NCI-H1048 (cell line): Measurements from ENCODE around the gene CDK2AP2.
"Not testable (repeated sequence)": the region's sequence is repeated elsewhere in the genome, so short reads cannot be mapped to it uniquely, and the experiment has no call there.

ENCODE experiments used
- DNase-seq: peaks from one replicate; lab custom pipeline; 2025; lab: John Stamatoyannopoulos, UW

The CDK2AP2 gene

DNA sequence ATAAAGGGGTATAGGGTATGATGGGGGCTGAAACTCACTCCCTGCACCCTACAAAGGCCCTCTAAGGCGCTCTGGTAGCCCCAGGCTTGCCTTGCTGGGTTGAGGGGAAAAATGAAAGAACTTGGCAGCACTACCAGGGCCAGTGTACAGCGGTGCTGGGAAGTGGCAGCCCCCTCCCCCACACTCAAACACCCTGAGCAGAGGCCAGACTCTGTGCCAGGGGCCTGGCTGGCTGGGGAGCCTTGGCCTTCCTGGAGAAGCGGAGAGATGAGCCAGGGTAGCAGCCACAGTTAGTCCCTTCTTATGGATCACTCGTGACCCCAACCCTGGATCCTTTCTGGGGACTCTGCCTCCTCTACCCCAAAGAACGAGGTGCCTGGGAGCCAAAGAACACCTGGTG, 41.6 kb downstream of the CDK2AP2 start:
- no peak for DNase-seq

DNA sequence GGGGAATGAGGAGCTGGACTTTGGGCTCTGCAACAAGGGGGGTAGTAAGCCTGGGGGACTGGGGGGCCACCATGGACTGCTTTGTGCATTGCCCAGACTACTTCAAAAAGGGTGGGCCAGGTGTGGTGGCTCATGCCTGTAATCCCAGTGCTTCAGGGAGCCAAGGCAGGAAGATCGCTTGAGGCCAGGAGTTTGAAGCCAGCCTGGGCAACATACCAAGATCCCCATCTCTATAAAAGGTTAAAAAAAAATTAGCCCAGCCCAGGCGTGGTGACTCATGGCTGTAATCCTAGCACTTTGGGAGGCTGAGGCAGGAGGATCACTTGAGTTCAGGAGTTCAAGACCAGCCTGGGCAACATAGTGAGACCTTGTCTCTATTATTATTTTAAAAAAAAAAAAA, 42.4 kb downstream of the CDK2AP2 start:
- not testable (repeated sequence) for DNase-seq

DNA sequence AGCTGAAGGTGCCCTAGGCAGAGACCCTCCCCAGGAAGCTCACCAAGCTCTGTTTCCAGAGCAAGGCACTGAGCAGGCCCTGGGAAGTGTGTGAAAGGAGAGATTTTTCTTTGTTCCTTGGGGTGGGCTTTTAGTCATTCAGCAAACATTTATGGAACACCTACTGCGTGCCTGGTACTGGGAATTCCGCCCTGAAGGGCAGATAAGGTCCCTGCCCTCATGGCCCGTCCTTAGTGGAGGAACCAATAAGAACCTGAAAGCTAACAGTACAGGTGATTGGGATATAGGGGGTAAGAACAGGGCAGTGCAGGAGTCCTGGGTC, 42.8 kb downstream of the CDK2AP2 start:
- DNase-seq: no peak

DNA sequence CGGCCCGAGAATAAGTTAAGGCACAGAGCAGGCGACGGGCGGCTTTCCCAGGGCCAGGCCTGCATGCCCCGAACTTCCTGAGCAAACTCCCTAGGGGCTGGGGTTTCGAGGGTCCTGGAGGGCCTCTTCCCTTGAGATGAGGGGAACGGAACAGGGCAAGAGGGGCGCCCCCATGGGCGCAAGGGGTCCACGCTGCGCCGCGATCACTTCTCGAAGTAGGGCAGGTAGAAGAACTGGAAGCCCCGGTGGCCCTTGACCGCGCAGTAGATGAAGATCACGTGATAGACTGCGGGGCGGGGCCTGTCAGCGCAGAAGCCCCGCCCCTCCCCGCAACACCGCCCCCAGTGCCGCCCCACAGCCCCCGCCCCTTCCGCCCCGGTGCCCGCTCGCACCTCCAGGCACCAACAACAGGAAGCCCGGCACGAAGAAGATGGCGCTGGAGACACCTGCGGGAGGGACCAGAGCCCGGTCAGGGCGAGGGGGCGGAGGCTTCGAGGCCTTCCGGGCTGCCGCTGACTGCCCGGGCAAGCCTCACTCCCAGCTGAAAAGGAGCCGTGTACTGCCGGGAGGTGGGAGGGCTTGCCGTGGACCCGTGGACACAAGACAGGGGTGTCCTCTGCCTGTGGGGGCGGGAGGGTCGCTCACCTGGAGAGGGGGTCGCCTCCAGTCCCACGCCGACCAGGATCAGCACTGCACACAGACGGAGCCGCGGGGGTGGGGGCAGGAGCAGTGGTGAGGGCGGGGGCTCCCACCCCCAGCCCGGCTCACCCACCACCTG, 43.4 kb downstream of the CDK2AP2 start:
- peak; percentile 74 for DNase-seq

DNA sequence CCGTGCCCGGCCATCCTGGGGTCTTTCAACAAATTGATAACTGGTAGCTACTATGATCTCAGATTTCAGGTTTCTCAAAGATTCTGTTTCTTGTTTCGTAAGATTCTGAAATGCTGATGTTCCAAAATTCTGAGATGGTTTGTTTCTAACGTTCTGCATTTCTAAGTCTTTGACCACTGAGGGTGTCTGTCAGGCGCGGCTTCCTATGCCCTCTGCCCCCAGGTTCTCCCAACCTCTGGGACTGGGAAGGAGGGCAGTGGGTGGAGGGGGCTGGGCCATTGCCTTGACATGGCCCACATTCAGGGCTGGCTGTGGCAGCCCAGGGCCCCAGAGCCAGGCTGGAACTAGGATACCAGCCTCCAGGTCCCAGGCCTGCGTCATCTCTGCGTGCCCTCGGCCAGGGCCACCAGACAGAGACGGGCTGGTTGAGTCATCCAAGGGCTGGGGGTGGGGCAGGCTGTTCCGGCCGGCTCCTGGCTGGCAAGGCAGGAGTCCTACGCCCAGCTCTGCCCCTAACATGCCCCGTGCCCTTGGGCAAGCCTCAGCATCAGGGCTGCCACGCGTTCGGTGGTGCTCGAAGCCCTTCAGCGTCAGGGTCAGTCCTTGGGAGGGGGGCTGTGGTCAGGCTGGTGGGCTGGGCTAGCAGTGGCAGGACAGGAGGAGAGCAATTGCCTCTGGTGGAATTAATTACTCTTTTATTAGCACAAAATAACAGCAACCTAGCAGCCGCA, 44.1 kb downstream of the CDK2AP2 start:
- no peak for DNase-seq

DNA sequence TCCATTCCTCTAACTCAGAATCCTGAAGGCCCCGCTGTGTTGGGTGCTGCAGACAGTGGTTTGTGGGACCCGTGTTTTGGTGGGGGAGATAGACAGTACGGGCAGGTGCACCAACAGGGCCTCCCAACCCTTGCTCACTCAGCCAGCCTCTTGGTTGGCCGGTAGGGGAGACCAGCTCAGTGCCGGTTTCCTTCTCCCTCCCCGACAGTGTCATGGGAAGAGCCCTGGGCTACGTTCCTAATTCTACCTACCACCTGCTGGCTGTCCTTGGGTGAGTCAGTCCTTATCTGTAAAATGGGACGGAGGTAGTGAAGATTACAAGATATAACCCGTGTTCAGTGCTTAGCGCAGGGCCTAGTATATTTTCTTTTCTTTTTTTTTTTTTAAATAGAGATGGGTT, 44.8 kb downstream of the CDK2AP2 start:
- DNase-seq: no peak

DNA sequence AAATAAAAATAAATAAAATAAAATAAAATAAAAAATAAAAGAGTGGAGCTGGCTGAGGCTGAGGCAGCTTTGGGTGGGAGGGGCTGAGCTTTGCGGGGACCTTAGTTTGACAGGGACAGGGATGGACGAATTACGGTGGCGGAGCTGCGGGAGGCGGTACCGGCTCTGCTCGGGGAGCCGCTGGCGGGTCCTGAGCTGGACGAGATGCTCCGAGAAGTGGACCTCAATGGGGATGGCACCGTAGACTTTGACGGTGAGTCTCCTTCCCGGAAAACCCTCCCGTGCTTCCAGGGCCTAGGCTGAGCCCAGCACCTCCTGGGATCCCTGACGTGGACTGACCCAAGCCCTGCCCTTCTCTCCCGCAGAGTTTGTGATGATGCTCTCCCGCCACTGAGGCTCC, 49.7 kb downstream of the CDK2AP2 start:
- DNase-seq: no peak

DNA sequence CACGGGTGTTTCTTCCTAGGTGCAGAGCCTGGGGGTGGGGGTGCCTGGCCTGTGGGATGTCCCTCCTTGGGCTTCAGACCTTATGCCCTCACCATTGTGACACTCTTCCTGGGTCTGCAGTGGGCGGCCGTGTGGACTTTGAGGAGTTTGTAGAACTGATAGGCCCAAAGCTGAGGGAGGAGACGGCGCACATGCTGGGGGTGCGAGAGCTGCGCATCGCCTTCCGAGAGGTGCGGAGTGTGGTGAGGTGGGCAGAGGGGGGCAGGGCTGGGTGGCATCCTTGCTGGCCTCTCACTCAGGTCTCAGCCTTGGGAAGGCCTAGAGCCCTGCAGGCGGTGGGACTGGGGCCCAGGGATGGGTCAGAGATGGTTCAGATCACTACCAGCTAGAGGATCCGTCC, 50.5 kb downstream of the CDK2AP2 start:
- no peak for DNase-seq
